Effector memory CD4-positive, alpha-beta T cell (primary cell): ENCODE results near the gene HSD17B1.
A peak's percentile ranks its signal among the peaks of the same experiment; 100 is the strongest.

Experiments used
- DNase-seq, 3 donors: peaks; one replicate each; pipeline ENCODE4 v3.0.0-alpha.2; 2020
- H3K27ac ChIP-seq: 2 replicates; pipeline ENCODE4 v1.7.0; 2013; ENCODE audit warnings: mild to moderate bottlenecking, low read length, moderate library complexity; ENCODE audit not compliant: insufficient read depth, poor library complexity, severe bottlenecking
- H3K27me3 ChIP-seq: replicated peaks from 2 replicates; pipeline ENCODE4 v1.7.0; 2013; ENCODE audit warnings: mild to moderate bottlenecking, low read length; ENCODE audit not compliant: insufficient read depth, control insufficient read depth, poor library complexity, severe bottlenecking
- H3K36me3 ChIP-seq: 2 replicates; pipeline ENCODE4 v1.7.0; 2013; ENCODE audit warnings: mild to moderate bottlenecking, low read length, moderate library complexity; ENCODE audit not compliant: control insufficient read depth, insufficient read depth
- H3K4me1 ChIP-seq: 2 replicates; pipeline ENCODE4 v1.7.0; 2013; ENCODE audit warnings: low read length, mild to moderate bottlenecking; ENCODE audit not compliant: control insufficient read depth, insufficient read depth, poor library complexity, severe bottlenecking
- H3K4me3 ChIP-seq: 2 replicates; pipeline ENCODE4 v1.7.0; 2013; ENCODE audit warnings: low read length, low read depth, mild to moderate bottlenecking; ENCODE audit not compliant: insufficient read depth, poor library complexity, severe bottlenecking
- H3K9me3 ChIP-seq: 2 replicates; pipeline ENCODE4 v1.7.0; 2013; ENCODE audit warnings: mild to moderate bottlenecking, low read length, moderate library complexity; ENCODE audit not compliant: control insufficient read depth

The HSD17B1 gene

GRCh38 chr17:42577532-42578281 is 25.0 kb downstream of the HSD17B1 start, which contains the start of gene PSMC3IP:
PSMC3IP (minus strand) TSS chr17:42577729; CDS start chr17:42577686, 43 bp downstream.
- peaks cover 11% of the 10 kb centered on the region for H3K4me1 ChIP-seq
- peaks cover 38% of the 10 kb centered on the region for H3K36me3 ChIP-seq
- H3K27me3 ChIP-seq: no peaks in the 10 kb centered on the region

GRCh38 chr17:42578282-42578869 is 25.7 kb downstream of the HSD17B1 start:
- Histone ChIP-seq H3K27ac (peak overlapping the region; percentile 74), H3K9me3 (no peaks in the 10 kb centered on the region), H3K4me3 (peak overlapping the region; percentile 75), H3K4me1 (peaks cover 11% of the 10 kb centered on the region), H3K36me3 (peaks cover 38% of the 10 kb centered on the region), H3K27me3 (no peaks in the 10 kb centered on the region)
- peak in 2 of 3 donors; percentile 46 to 49 for DNase-seq

More at GRCh38 chr17:42577532-42578281, 25.0 kb downstream of the HSD17B1 start, which contains the start of gene PSMC3IP:
- Histone ChIP-seq H3K9me3 (no peaks in the 10 kb centered on the region), H3K27ac (peak within 1 kb of the TSS; percentile 74), H3K4me3 (peak within 1 kb of the TSS; percentile 75)
- DNase-seq: peak; percentile 84 to 89 (median 85)

GRCh38 chr17:42579794-42580551 is 27.2 kb downstream of the HSD17B1 start:
- Histone ChIP-seq H3K27me3 (no peaks in the 10 kb centered on the region), H3K4me3 (no peak overlapping the region), H3K4me1 (peaks cover 11% of the 10 kb centered on the region), H3K36me3 (peaks cover 45% of the 10 kb centered on the region), H3K9me3 (no peaks in the 10 kb centered on the region), H3K27ac (no peak overlapping the region)
- DNase-seq: no peak

GRCh38 chr17:42581744-42582270 is 29.1 kb downstream of the HSD17B1 start:
- Histone ChIP-seq H3K36me3 (peaks cover 64% of the 10 kb centered on the region), H3K27me3 (no peaks in the 10 kb centered on the region), H3K27ac (no peak overlapping the region), H3K9me3 (no peaks in the 10 kb centered on the region), H3K4me1 (peaks cover 11% of the 10 kb centered on the region), H3K4me3 (no peak overlapping the region)
- DNase-seq: no peak

DNA sequence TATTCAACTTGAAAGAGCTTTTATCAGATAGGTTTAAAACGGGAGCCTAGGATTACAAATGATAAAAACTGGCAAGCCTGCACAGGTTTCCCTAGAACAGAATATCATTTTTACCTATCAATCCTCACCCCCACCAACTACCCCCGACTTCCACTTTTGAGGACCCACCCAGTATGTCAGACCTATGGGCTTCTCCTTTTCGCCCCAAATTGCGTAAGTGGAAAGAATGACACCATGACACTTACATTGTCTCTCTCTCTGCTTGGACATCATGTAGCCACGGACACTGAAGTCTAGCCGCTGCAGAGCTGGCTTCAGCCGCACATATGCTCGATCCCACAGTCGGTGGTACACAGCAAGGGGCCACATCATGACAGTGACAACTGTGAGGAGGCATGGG is 32.2 kb downstream of the HSD17B1 start:
- Histone ChIP-seq H3K36me3 (peaks cover 78% of the 10 kb centered on the region), H3K9me3 (no peaks in the 10 kb centered on the region), H3K27ac (no peak overlapping the region), H3K4me3 (no peak overlapping the region), H3K27me3 (no peaks in the 10 kb centered on the region), H3K4me1 (no peaks in the 10 kb centered on the region)
- no peak for DNase-seq

- no peaks in the 10 kb centered on the region for H3K9me3 ChIP-seq
- no peaks in the 10 kb centered on the region for H3K4me1 ChIP-seq
- no peak for DNase-seq
- H3K4me3 ChIP-seq: no peak overlapping the region
- H3K27me3 ChIP-seq: no peaks in the 10 kb centered on the region
- no peak overlapping the region for H3K27ac ChIP-seq
- H3K36me3 ChIP-seq: peaks cover 82% of the 10 kb centered on the region
These were observed 32.6 kb downstream of the HSD17B1 start for GRCh38 chr17:42585353-42585752.

GRCh38 chr17:42586514-42587230 is 33.9 kb downstream of the HSD17B1 start:
- Histone ChIP-seq H3K27ac (no peak overlapping the region), H3K27me3 (no peaks in the 10 kb centered on the region), H3K36me3 (peaks cover 89% of the 10 kb centered on the region), H3K9me3 (no peaks in the 10 kb centered on the region), H3K4me3 (no peak overlapping the region), H3K4me1 (no peaks in the 10 kb centered on the region)
- no peak for DNase-seq

DNA sequence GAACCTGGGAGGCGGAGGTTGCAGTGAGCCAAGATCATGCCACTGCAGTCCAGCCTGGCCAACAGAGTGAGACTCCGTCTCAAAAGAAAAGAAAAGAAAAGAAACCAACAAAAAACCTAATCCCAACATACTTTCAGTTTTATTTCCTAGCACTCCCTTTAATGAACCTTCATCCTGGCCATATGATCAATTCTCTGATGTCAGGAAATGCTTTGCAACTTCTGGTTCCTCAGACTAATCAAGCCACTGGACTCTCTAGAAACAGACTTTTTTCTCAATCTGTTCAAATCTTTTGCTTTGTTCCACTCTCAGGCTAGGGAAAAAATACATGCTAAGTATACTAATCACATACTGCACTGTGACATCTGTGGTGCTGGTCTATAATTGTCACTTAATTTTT is 38.2 kb downstream of the HSD17B1 start:
- Histone ChIP-seq H3K27me3 (no peaks in the 10 kb centered on the region), H3K27ac (no peak overlapping the region), H3K9me3 (no peaks in the 10 kb centered on the region), H3K36me3 (peaks cover 62% of the 10 kb centered on the region), H3K4me3 (no peak overlapping the region), H3K4me1 (no peaks in the 10 kb centered on the region)
- no peak for DNase-seq

DNA sequence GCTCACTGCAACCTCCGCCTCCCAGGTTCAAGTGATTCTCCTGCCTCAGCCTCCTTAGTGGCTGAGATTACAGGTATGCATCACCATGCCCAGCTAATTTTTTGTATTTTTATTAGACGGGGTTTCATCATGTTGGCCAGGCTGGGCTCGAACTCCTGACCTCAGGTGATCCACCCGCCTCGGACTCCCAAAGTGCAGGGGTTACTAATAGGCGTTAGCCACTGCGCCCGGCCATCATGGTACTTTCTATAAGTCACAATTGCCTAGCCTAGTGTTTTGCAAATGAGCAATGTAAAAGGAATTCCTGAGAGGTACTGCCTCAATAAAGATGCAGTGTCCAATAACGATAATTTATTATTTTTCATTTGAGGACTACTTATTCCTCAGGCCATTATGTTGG is 38.7 kb downstream of the HSD17B1 start:
- Histone ChIP-seq H3K27ac (no peak overlapping the region), H3K27me3 (no peaks in the 10 kb centered on the region), H3K4me3 (no peak overlapping the region), H3K9me3 (no peaks in the 10 kb centered on the region), H3K36me3 (peaks cover 58% of the 10 kb centered on the region), H3K4me1 (no peaks in the 10 kb centered on the region)
- no peak for DNase-seq
